Measurements from ENCODE around the gene LONRF2.
"Not testable (repeated sequence)": the region's sequence is repeated elsewhere in the genome, so short reads cannot be mapped to it uniquely, and the experiment has no call there.

Gene LONRF2

DNA sequence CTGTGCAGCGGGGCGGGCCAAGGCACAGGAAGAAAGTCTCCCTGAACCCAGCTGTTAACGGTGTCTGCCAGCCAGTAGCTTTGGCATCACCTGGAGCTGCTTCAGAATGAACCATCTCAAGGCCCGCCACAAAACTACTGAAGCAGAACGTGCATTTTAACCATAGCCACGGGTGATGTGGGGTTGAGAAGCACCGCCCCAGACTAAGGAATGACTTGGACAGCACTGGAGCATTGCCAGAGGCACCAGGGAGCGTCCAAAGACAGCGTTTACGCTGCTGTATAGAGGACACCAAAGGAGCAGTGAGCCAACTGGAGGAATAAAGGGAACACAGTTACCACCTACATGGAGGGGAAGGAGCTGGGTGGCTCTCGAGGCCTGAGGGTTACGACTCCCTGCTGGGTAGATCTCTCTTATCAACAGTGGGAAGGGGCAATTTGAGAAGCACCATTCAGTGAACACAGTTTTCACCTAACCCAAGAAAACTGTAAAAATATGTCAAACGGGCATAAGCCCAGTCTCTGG, 28.4 kb upstream of the LONRF2 start:
- no peak for DNase-seq (ENCODE audit: low read depth)
- TF ChIP-seq, protein P1, sequence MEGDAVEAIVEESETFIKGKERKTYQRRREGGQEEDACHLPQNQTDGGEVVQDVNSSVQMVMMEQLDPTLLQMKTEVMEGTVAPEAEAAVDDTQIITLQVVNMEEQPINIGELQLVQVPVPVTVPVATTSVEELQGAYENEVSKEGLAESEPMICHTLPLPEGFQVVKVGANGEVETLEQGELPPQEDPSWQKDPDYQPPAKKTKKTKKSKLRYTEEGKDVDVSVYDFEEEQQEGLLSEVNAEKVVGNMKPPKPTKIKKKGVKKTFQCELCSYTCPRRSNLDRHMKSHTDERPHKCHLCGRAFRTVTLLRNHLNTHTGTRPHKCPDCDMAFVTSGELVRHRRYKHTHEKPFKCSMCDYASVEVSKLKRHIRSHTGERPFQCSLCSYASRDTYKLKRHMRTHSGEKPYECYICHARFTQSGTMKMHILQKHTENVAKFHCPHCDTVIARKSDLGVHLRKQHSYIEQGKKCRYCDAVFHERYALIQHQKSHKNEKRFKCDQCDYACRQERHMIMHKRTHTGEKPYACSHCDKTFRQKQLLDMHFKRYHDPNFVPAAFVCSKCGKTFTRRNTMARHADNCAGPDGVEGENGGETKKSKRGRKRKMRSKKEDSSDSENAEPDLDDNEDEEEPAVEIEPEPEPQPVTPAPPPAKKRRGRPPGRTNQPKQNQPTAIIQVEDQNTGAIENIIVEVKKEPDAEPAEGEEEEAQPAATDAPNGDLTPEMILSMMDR (IDR thresholded peaks at IDR 0.05; ENCODE audit: insufficient read depth, low read depth, low read length, missing control alignments) = no peak
- no peak overlapping the region for H3K4me3 ChIP-seq (ENCODE audit: low read depth, low read length)

- H3K4me3 ChIP-seq (ENCODE audit: low read depth, low read length); DNase-seq (ENCODE audit: low read depth): not testable (repeated sequence)
These were observed 22.8 kb upstream of the LONRF2 start for GRCh38 chr2:100345144-100345543.

DNA sequence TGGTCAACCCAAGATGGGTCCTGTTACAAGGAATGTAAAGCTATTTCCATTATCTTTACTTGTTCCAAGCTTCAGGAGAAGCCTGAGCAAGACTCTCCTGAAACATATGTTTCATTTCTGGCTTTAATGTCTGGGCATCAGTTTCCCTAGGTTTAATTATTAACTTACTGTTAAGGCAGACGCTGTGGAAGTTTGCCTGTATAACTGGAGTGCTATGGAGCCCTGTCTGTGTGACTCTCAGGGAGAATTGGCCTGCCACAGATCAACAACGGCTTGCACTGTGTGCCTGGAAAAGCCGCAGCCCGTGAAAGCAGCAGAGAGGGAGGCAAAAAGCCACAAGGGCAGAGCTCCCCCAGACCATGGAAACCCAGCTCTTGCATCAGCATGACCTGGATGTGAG, 22.1 kb upstream of the LONRF2 start:
- TF ChIP-seq, protein P1 (IDR thresholded peaks at IDR 0.05; ENCODE audit: insufficient read depth, low read depth, low read length, missing control alignments) = no peak
- DNase-seq (ENCODE audit: low read depth) = no peak
- no peak overlapping the region for H3K4me3 ChIP-seq (ENCODE audit: low read depth, low read length)

DNA sequence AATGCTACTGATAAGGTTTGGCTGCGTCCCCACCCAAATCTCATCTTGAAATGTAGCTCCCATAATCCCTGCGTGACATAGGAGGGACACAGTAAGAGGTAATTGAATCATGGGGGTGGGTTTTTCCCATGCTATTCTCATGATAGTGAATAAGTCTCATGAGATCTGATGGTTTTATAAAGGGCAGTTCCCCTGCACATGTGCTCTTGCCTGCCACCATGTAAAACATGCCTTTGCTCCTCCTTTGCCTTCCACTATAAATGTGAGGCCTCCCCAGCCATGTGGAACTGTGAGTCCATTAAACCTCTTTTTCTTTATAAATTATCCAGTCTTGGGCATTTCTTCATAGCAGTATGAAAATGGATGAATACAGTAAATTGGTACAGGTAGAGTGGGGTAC, 20.2 kb upstream of the LONRF2 start:
- H3K4me3 ChIP-seq (ENCODE audit: low read depth, low read length); DNase-seq (ENCODE audit: low read depth): not testable (repeated sequence)

DNA sequence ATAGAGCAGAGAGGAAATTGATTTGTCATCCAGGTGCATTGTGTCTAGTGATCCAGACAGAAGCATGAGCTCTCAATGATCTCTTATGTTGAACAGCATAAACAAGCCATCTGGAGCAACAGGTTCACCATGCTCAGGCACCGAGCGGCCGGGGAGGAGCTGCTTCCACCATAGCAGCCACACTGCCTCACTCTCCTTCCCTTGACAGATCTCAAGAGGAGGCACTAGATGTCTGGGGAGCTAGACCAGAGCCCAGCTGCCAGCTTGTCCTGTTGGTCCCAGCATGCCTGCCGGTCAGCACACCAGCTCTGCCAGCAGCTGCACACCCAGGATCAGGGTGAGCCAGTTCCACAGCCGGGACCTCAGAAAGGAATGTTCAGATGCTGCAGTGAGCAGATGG, 17.5 kb upstream of the LONRF2 start:
- TF ChIP-seq, protein P1 (IDR thresholded peaks at IDR 0.05; ENCODE audit: insufficient read depth, low read depth, low read length, missing control alignments) = no peak
- H3K4me3 ChIP-seq (ENCODE audit: low read depth, low read length) = no peak overlapping the region
- DNase-seq (ENCODE audit: low read depth) = no peak

DNA sequence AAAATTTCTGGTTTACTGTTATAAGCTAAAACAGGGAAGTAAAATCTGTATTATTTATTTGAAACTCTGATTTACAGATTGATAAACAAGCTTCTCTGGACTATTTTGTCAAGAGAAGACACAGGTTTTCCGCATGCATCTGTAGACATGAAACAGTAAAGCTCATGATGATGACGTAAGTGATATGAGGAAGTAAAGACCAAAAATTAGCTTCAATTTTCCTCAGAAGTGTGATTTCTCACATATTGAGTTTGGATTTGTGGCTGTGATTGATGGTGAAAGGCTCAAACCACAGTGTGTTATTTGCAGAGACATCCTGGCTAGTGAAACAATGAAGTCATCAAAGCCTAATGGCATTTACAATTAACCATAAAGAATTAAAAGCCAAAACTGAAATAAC, 12.6 kb upstream of the LONRF2 start:
- TF ChIP-seq, protein P1 (IDR thresholded peaks at IDR 0.05; ENCODE audit: insufficient read depth, low read depth, low read length, missing control alignments) = no peak
- DNase-seq (ENCODE audit: low read depth) = no peak
- no peak overlapping the region for H3K4me3 ChIP-seq (ENCODE audit: low read depth, low read length)

DNA sequence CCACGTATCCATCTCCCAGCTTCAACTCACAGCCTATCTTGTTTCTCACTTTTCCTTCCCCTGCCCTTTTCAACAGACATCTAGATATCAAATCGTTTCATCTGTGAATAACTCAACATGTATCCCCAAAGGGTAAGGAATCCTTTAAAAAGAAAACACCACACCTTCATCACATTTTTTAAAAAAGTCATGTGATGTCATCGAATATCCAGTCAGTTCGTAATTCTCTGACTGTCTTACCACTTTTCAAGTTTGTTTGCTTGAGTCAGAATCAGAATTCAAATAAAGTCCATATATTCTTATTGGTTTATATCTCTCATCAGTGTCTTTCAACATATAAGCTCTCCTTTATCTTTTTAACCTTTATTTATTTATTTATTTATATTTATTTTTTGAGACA, 5.4 kb upstream of the LONRF2 start:
- TF ChIP-seq, protein P1 (IDR thresholded peaks at IDR 0.05; ENCODE audit: insufficient read depth, low read depth, low read length, missing control alignments) = no peak

GRCh38 chr2:100321179-100321865, 979 bp downstream of the LONRF2 start:
- H3K4me3 ChIP-seq (ENCODE audit: low read depth, low read length) = no peak overlapping the region
- TF ChIP-seq, protein P1 (IDR thresholded peaks at IDR 0.05; ENCODE audit: insufficient read depth, low read depth, low read length, missing control alignments) = no peak
- DNase-seq (ENCODE audit: low read depth) = no peak

More for the DNA sequence above, 5.4 kb upstream of the LONRF2 start:
- H3K4me3 ChIP-seq (ENCODE audit: low read depth, low read length) = no peak overlapping the region
- DNase-seq (ENCODE audit: low read depth) = no peak

Measured in GM12865 (cell line).